IPS-18c (cell line): ENCODE data around the gene CPLANE2.
"Not testable (repeated sequence)": the region's sequence is repeated elsewhere in the genome, so short reads cannot be mapped to it uniquely, and the experiment has no call there.

ENCODE experiments used
- H3K4me3 ChIP-seq: 2 replicates; pipeline ENCODE4 v1.7.0; 2013; ENCODE audit warnings: low read depth, mild to moderate bottlenecking, low read length, moderate library complexity; ENCODE audit not compliant: insufficient read depth
- H3K9me3 ChIP-seq: one replicate; pipeline ENCODE4 v1.6.1; 2013; ENCODE audit warnings: mild to moderate bottlenecking, low read length, moderate library complexity; ENCODE audit not compliant: control insufficient read depth, insufficient read depth

CPLANE2 gene

GRCh38 chr1:16236511-16237342 is at the start of gene CPLANE2:
TSS of gene CPLANE2 (minus strand) at chr1:16237183. CDS start at chr1:16236742, 441 bp downstream.
- Histone ChIP-seq H3K4me3 (peak within 1 kb of the TSS; percentile 65), H3K9me3 (no peaks in the 10 kb centered on the region)

- no peak overlapping the region for H3K4me3 ChIP-seq
- peaks cover 3% of the 10 kb centered on the region for H3K9me3 ChIP-seq
These were observed 49.1 kb upstream of the CPLANE2 start for GRCh38 chr1:16286122-16286521.

- Histone ChIP-seq H3K9me3 (no peaks in the 10 kb centered on the region), H3K4me3 (no peak overlapping the region)
These were observed 44.8 kb upstream of the CPLANE2 start for GRCh38 chr1:16281765-16282164.

- Histone ChIP-seq H3K4me3 (no peak overlapping the region), H3K9me3 (no peaks in the 10 kb centered on the region)
These were observed 42.2 kb upstream of the CPLANE2 start for GRCh38 chr1:16279186-16279585.

GRCh38 chr1:16276302-16277030 is 39.5 kb upstream of the CPLANE2 start:
- H3K9me3 ChIP-seq = no peaks in the 10 kb centered on the region

GRCh38 chr1:16275591-16275990 is 38.6 kb upstream of the CPLANE2 start:
- Histone ChIP-seq H3K4me3 (no peak overlapping the region), H3K9me3 (no peaks in the 10 kb centered on the region)

More at GRCh38 chr1:16276302-16277030, 39.5 kb upstream of the CPLANE2 start:
- no peak overlapping the region for H3K4me3 ChIP-seq

- H3K9me3 ChIP-seq = no peaks in the 10 kb centered on the region
- H3K4me3 ChIP-seq = no peak overlapping the region
These were observed 30.8 kb upstream of the CPLANE2 start for GRCh38 chr1:16267690-16268180.

GRCh38 chr1:16266411-16267118 is 29.6 kb upstream of the CPLANE2 start:
- no peak overlapping the region for H3K4me3 ChIP-seq
- H3K9me3 ChIP-seq = no peaks in the 10 kb centered on the region

- Histone ChIP-seq H3K9me3 (no peaks in the 10 kb centered on the region), H3K4me3 (no peak overlapping the region)
These were observed 25.1 kb upstream of the CPLANE2 start for GRCh38 chr1:16262067-16262466.

GRCh38 chr1:16260814-16261213 is 23.8 kb upstream of the CPLANE2 start:
- Histone ChIP-seq H3K4me3 (no peak overlapping the region), H3K9me3 (no peaks in the 10 kb centered on the region)

- Histone ChIP-seq H3K4me3 (no peak overlapping the region), H3K9me3 (no peaks in the 10 kb centered on the region)
These were observed 21.7 kb upstream of the CPLANE2 start for GRCh38 chr1:16258591-16259135.

- Histone ChIP-seq H3K9me3 (no peaks in the 10 kb centered on the region), H3K4me3 (no peak overlapping the region)
These were observed 21.0 kb upstream of the CPLANE2 start for GRCh38 chr1:16257968-16258367.

GRCh38 chr1:16257556-16257955 is 20.6 kb upstream of the CPLANE2 start:
- H3K4me3 ChIP-seq, H3K9me3 ChIP-seq: not testable (repeated sequence)

- Histone ChIP-seq H3K9me3 (no peaks in the 10 kb centered on the region), H3K4me3 (no peak overlapping the region)
These were observed 19.5 kb upstream of the CPLANE2 start for GRCh38 chr1:16256478-16256877.

GRCh38 chr1:16254263-16254928 is 17.4 kb upstream of the CPLANE2 start:
- no peaks in the 10 kb centered on the region for H3K9me3 ChIP-seq
- no peak overlapping the region for H3K4me3 ChIP-seq

GRCh38 chr1:16253332-16253922 is 16.4 kb upstream of the CPLANE2 start:
- H3K9me3 ChIP-seq = no peaks in the 10 kb centered on the region
- H3K4me3 ChIP-seq = no peak overlapping the region
